ENCODE measurements around the gene YPEL3.

YPEL3 gene

DNA sequence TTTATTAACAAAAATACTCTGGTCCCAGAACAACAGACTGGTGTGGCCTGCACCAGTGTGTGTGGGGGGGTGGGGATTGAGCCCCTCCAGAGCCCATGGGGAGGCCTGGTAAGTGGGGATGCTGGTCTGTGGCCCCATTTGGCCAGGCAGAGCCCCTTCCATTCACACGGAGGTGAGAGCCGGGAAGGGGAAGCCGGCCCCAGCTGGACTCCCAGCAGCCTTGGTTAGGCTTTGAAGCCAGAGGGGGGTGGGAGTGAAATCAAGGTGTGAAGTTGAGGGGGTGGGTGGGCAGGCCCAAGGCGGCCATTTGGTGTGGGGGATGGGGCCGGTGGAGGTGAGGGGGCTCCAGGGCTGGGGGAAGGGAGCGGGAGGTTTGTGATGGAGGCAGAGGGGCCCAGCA lies 10.2 kb downstream of the YPEL3 start:
- Histone ChIP-seq H3K27ac (ENCODE audit: low read depth, low read length, poor library complexity, severe bottlenecking) (no peak overlapping the region), H4K20me1 (ENCODE audit: insufficient read depth, low read length) (no peaks in the 10 kb centered on the region), H3K9me2 (ENCODE audit: low read depth, low read length) (no peaks in the 10 kb centered on the region), H3K36me3 (ENCODE audit: insufficient read depth, low read length) (peaks cover 47% of the 10 kb centered on the region), H3K4me2 (ENCODE audit: low read length) (no peak overlapping the region), H3K9me3 (ENCODE audit: low read length) (no peaks in the 10 kb centered on the region), H3F3A (ENCODE audit: insufficient read depth, low read length) (no peaks in the 10 kb centered on the region), H3K79me2 (ENCODE audit: insufficient read depth, low read length) (no peaks in the 10 kb centered on the region), H2AFZ (ENCODE audit: low read length) (no peak overlapping the region), H3K4me1 (ENCODE audit: insufficient read depth, low read length, severe bottlenecking) (peaks cover 11% of the 10 kb centered on the region), H3K4me3 (ENCODE audit: low read depth, low read length, poor library complexity, severe bottlenecking) (no peak overlapping the region), H3K27me3 (ENCODE audit: insufficient read depth, low read length) (no peaks in the 10 kb centered on the region), H3K9ac (ENCODE audit: low read length) (no peak overlapping the region)
- TF ChIP-seq CTCF (IDR thresholded peaks at IDR 0.05; ENCODE audit: low read length) (no peak), EZH2 (IDR thresholded peaks at IDR 0.05; ENCODE audit: borderline replicate concordance, low read length) (no peak)

DNA sequence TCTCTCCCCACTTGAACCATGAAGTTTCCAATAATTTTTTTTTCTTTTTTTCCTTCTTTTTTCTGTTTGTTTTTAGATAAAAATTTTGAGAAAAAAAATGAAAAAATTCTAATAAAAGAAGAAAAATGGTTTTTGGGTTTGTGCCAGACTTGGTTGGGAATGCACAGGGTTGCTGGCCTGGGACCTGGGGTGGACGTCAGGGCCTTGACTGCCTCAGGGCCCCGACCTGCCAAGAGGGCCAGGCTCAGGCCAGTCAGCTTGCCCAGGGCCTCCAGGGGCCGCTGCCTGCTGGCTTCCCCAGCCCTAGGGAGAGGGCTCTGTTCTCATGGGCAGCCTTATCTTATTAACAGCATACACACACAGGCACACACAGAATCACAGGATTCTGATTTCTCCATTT lies 10.8 kb downstream of the YPEL3 start:
- peaks cover 52% of the 10 kb centered on the region for H3K36me3 ChIP-seq (ENCODE audit: insufficient read depth, low read length)
- no peaks in the 10 kb centered on the region for H3K9me3 ChIP-seq (ENCODE audit: low read length)
- H3K9ac ChIP-seq (ENCODE audit: low read length) = no peak overlapping the region
- H3K4me1 ChIP-seq (ENCODE audit: insufficient read depth, low read length, severe bottlenecking) = peaks cover 6% of the 10 kb centered on the region
- H3K4me2 ChIP-seq (ENCODE audit: low read length) = no peak overlapping the region
- no peaks in the 10 kb centered on the region for H3F3A ChIP-seq (ENCODE audit: insufficient read depth, low read length)
- H3K9me2 ChIP-seq (ENCODE audit: low read depth, low read length) = no peaks in the 10 kb centered on the region
- TF ChIP-seq CTCF (IDR thresholded peaks at IDR 0.05; ENCODE audit: low read length) = no peak
- TF ChIP-seq EZH2 (IDR thresholded peaks at IDR 0.05; ENCODE audit: borderline replicate concordance, low read length) = no peak
- H4K20me1 ChIP-seq (ENCODE audit: insufficient read depth, low read length) = no peaks in the 10 kb centered on the region
- H3K27me3 ChIP-seq (ENCODE audit: insufficient read depth, low read length) = no peaks in the 10 kb centered on the region
- no peak overlapping the region for H2AFZ ChIP-seq (ENCODE audit: low read length)
- H3K4me3 ChIP-seq (ENCODE audit: low read depth, low read length, poor library complexity, severe bottlenecking) = no peak overlapping the region
- no peak overlapping the region for H3K27ac ChIP-seq (ENCODE audit: low read depth, low read length, poor library complexity, severe bottlenecking)
- H3K79me2 ChIP-seq (ENCODE audit: insufficient read depth, low read length) = no peaks in the 10 kb centered on the region

- no peaks in the 10 kb centered on the region for H3K9me2 ChIP-seq (ENCODE audit: low read depth, low read length)
- H2AFZ ChIP-seq (ENCODE audit: low read length) = no peak overlapping the region
- H3K4me2 ChIP-seq (ENCODE audit: low read length) = no peak overlapping the region
- H3K4me1 ChIP-seq (ENCODE audit: insufficient read depth, low read length, severe bottlenecking) = peaks cover under 1% of the 10 kb centered on the region
- H3K79me2 ChIP-seq (ENCODE audit: insufficient read depth, low read length) = no peaks in the 10 kb centered on the region
- no peaks in the 10 kb centered on the region for H3K27me3 ChIP-seq (ENCODE audit: insufficient read depth, low read length)
- no peaks in the 10 kb centered on the region for H4K20me1 ChIP-seq (ENCODE audit: insufficient read depth, low read length)
- no peak overlapping the region for H3K27ac ChIP-seq (ENCODE audit: low read depth, low read length, poor library complexity, severe bottlenecking)
- TF ChIP-seq CTCF (IDR thresholded peaks at IDR 0.05; ENCODE audit: low read length) (no peak), EZH2 (IDR thresholded peaks at IDR 0.05; ENCODE audit: borderline replicate concordance, low read length) (no peak)
- H3K9me3 ChIP-seq (ENCODE audit: low read length) = no peaks in the 10 kb centered on the region
- H3K36me3 ChIP-seq (ENCODE audit: insufficient read depth, low read length) = peaks cover 56% of the 10 kb centered on the region
- no peaks in the 10 kb centered on the region for H3F3A ChIP-seq (ENCODE audit: insufficient read depth, low read length)
- no peak overlapping the region for H3K9ac ChIP-seq (ENCODE audit: low read length)
- H3K4me3 ChIP-seq (ENCODE audit: low read depth, low read length, poor library complexity, severe bottlenecking) = no peak overlapping the region
Measured at GRCh38 chr16:30084816-30085159, 11.2 kb downstream of the YPEL3 start.
